ENCODE data around the gene SYCE3.

DNA sequence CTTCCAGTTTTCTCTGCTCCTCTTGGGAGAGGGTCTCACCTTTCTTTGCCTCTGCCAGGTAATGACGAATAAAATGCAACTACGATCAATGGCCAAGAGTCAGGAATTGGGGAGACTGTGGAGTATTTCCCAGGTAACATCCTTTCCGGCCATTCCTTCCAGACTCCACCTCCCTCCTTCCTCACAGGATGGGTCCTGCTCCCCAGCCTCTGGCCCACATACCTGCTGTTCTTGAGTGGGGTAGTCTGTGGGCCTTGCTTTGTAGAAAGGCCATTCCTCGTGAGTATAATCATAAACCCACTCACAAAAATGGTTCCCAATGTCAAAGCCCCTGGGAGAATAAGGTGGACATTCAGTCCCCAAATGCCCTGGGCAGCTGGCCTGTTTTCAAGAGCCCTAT, 17.0 kb upstream of the SYCE3 start:
- TF ChIP-seq, protein P1, sequence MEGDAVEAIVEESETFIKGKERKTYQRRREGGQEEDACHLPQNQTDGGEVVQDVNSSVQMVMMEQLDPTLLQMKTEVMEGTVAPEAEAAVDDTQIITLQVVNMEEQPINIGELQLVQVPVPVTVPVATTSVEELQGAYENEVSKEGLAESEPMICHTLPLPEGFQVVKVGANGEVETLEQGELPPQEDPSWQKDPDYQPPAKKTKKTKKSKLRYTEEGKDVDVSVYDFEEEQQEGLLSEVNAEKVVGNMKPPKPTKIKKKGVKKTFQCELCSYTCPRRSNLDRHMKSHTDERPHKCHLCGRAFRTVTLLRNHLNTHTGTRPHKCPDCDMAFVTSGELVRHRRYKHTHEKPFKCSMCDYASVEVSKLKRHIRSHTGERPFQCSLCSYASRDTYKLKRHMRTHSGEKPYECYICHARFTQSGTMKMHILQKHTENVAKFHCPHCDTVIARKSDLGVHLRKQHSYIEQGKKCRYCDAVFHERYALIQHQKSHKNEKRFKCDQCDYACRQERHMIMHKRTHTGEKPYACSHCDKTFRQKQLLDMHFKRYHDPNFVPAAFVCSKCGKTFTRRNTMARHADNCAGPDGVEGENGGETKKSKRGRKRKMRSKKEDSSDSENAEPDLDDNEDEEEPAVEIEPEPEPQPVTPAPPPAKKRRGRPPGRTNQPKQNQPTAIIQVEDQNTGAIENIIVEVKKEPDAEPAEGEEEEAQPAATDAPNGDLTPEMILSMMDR (IDR thresholded peaks at IDR 0.05), result no peak
- TF ChIP-seq POLR2A (IDR thresholded peaks at IDR 0.05), result no peak
